ENCODE measurements around the gene MOB1B.

MOB1B gene

GRCh38 chr4:70954032-70954431, 51.9 kb downstream of the MOB1B start:
- TF ChIP-seq FOXK2 (IDR thresholded peaks at IDR 0.05) (no peak), PKNOX1 (IDR thresholded peaks at IDR 0.05) (no peak), HDGF (IDR thresholded peaks at IDR 0.05; ENCODE audit: borderline replicate concordance) (no peak), CTBP1 (IDR thresholded peaks at IDR 0.05; ENCODE audit: borderline replicate concordance) (no peak), L3MBTL2 (conservative IDR thresholded peaks at IDR 0.05) (no peak), FOXM1 (IDR thresholded peaks at IDR 0.05; ENCODE audit: borderline replicate concordance) (no peak), ZNF384 (IDR thresholded peaks at IDR 0.05) (no peak), BHLHE40 (IDR thresholded peaks at IDR 0.05; ENCODE audit: borderline replicate concordance) (no peak), TARDBP (IDR thresholded peaks at IDR 0.05) (no peak), ELF4 (IDR thresholded peaks at IDR 0.05) (no peak), ARNT (IDR thresholded peaks at IDR 0.05) (no peak), SP1 (IDR thresholded peaks at IDR 0.05) (no peak), NFRKB (IDR thresholded peaks at IDR 0.05) (no peak), FOXA1 (IDR thresholded peaks at IDR 0.05) (no peak), LEF1 (IDR thresholded peaks at IDR 0.05; ENCODE audit: borderline replicate concordance) (no peak), SUZ12 (IDR thresholded peaks at IDR 0.05) (no peak)
- POLR2A ChIA-PET = no interaction called here
- DNase-seq (ENCODE audit: extremely low spot score) = no peak
- CTCF ChIA-PET = no interaction called here

DNA sequence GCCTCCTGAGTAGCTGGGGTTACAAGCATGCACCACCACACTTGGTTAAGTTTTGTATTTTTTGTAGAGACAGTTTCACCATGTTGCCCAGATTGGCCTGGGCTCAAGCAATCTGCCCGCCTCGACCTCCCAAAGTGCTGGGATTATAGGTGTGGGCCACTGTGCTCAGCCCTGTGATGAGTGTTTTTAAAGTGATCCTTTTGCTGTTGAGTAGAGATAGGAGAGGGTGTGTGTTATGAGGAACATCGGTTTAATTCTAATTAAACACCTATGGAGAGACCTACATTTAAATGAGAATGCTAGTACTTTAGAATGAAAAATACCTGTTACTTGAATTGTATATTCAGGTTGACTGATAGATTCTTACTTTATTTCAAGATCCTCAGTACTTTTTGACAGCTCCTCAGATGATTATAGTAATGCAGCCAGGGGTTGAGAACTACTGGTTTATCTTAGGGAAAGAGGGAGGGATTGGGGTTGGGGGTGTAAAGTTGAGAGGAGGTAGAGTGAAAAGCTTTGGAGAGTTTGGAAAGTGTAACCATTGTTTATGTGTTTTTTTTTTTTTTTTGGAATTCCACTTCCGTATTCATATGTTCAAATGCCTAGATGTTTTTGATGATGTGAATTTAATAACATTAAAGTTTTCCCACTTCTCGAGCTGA, 54.5 kb downstream of the MOB1B start:
- CTCF ChIA-PET = no interaction called here

GRCh38 chr4:70958681-70959080, 56.5 kb downstream of the MOB1B start:
- CTCF ChIA-PET = interaction anchor here (0.6 kb wide), 1 partner anchor 14 kb away, joined by 3 read pairs; no protein-coding TSS in a partner anchor
- TF ChIP-seq FOXA1 (IDR thresholded peaks at IDR 0.05) (no peak), NFRKB (IDR thresholded peaks at IDR 0.05) (no peak), CTBP1 (IDR thresholded peaks at IDR 0.05; ENCODE audit: borderline replicate concordance) (no peak), SP1 (IDR thresholded peaks at IDR 0.05) (no peak), FOXK2 (IDR thresholded peaks at IDR 0.05) (no peak), ZNF384 (IDR thresholded peaks at IDR 0.05) (no peak), L3MBTL2 (conservative IDR thresholded peaks at IDR 0.05) (no peak)
- POLR2A ChIA-PET = no interaction called here
- no peak for DNase-seq (ENCODE audit: extremely low spot score)

More for the DNA sequence above, 54.5 kb downstream of the MOB1B start:
- TF ChIP-seq NFRKB (IDR thresholded peaks at IDR 0.05) = no peak
- no peak for TF ChIP-seq FOXM1 (IDR thresholded peaks at IDR 0.05; ENCODE audit: borderline replicate concordance)
- no peak for TF ChIP-seq CTBP1 (IDR thresholded peaks at IDR 0.05; ENCODE audit: borderline replicate concordance)
- TF ChIP-seq ARNT (IDR thresholded peaks at IDR 0.05) = no peak
- no peak for TF ChIP-seq SP1 (IDR thresholded peaks at IDR 0.05)
- TF ChIP-seq HDGF (IDR thresholded peaks at IDR 0.05; ENCODE audit: borderline replicate concordance) = no peak
- no peak for TF ChIP-seq ZNF384 (IDR thresholded peaks at IDR 0.05)
- TF ChIP-seq SUZ12 (IDR thresholded peaks at IDR 0.05) = no peak
- no peak for TF ChIP-seq ELF4 (IDR thresholded peaks at IDR 0.05)
- TF ChIP-seq BHLHE40 (IDR thresholded peaks at IDR 0.05; ENCODE audit: borderline replicate concordance) = no peak
- no peak for TF ChIP-seq FOXA1 (IDR thresholded peaks at IDR 0.05)
- TF ChIP-seq L3MBTL2 (conservative IDR thresholded peaks at IDR 0.05) = no peak
- no peak for TF ChIP-seq PKNOX1 (IDR thresholded peaks at IDR 0.05)
- TF ChIP-seq TARDBP (IDR thresholded peaks at IDR 0.05) = no peak
- TF ChIP-seq LEF1 (IDR thresholded peaks at IDR 0.05; ENCODE audit: borderline replicate concordance) = no peak
- no peak for TF ChIP-seq FOXK2 (IDR thresholded peaks at IDR 0.05)
- no peak for DNase-seq (ENCODE audit: extremely low spot score)
- POLR2A ChIA-PET = no interaction called here

GRCh38 chr4:70969076-70969475, 66.9 kb downstream of the MOB1B start:
- POLR2A ChIA-PET = no interaction called here
- DNase-seq (ENCODE audit: extremely low spot score) = no peak
- CTCF ChIA-PET = no interaction called here
- TF ChIP-seq PKNOX1 (IDR thresholded peaks at IDR 0.05) (no peak), TARDBP (IDR thresholded peaks at IDR 0.05) (no peak), ELF4 (IDR thresholded peaks at IDR 0.05) (no peak), FOXK2 (IDR thresholded peaks at IDR 0.05) (no peak), SP1 (IDR thresholded peaks at IDR 0.05) (no peak), FOXA1 (IDR thresholded peaks at IDR 0.05) (no peak)

DNA sequence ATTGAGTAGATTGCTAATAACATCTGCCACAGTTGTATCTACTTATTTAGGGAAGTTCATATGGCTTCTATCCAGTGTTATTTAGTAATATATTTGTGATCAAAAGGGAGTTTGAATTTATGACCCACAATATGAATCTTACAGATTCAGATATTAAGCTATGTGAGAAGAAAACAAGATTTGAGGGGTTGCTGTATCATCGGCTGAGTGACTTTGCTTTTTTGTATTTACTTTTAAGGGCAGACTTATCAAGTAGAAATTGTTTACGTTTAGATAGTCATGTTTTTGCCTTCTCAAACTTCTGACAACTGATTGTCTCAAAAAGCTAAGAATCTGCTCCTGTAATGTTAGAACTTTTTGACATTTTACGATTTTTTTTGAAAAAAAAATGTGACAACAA, 74.1 kb downstream of the MOB1B start:
- TF ChIP-seq PKNOX1 (IDR thresholded peaks at IDR 0.05) (no peak), TARDBP (IDR thresholded peaks at IDR 0.05) (no peak), FOXA1 (IDR thresholded peaks at IDR 0.05) (no peak), L3MBTL2 (conservative IDR thresholded peaks at IDR 0.05) (no peak), CTBP1 (IDR thresholded peaks at IDR 0.05; ENCODE audit: borderline replicate concordance) (no peak), SP1 (IDR thresholded peaks at IDR 0.05) (no peak), SUZ12 (IDR thresholded peaks at IDR 0.05) (no peak), LEF1 (IDR thresholded peaks at IDR 0.05; ENCODE audit: borderline replicate concordance) (no peak), HDGF (IDR thresholded peaks at IDR 0.05; ENCODE audit: borderline replicate concordance) (no peak), ELF4 (IDR thresholded peaks at IDR 0.05) (no peak), FOXM1 (IDR thresholded peaks at IDR 0.05; ENCODE audit: borderline replicate concordance) (no peak), ARNT (IDR thresholded peaks at IDR 0.05) (no peak), BHLHE40 (IDR thresholded peaks at IDR 0.05; ENCODE audit: borderline replicate concordance) (no peak), NFRKB (IDR thresholded peaks at IDR 0.05) (no peak), FOXK2 (IDR thresholded peaks at IDR 0.05) (no peak)
- DNase-seq (ENCODE audit: extremely low spot score) = no peak
- ChIA-PET POLR2A (no interaction called here), CTCF (no interaction called here)

All from HEK293T (cell line).